ENCODE measurements around the gene APBB3. TPM values are rescaled to one million over a fixed set of nuclear protein-coding genes. Genes with fewer than 3 reads are reported as not detected.
"Not testable (repeated sequence)": the region's sequence is repeated elsewhere in the genome, so short reads cannot be mapped to it uniquely, and the experiment has no call there.

APBB3 gene
- total RNA-seq, 4 donors from 2014 or later, result 43.7 to 70.8 (median 48.4) TPM

DNA sequence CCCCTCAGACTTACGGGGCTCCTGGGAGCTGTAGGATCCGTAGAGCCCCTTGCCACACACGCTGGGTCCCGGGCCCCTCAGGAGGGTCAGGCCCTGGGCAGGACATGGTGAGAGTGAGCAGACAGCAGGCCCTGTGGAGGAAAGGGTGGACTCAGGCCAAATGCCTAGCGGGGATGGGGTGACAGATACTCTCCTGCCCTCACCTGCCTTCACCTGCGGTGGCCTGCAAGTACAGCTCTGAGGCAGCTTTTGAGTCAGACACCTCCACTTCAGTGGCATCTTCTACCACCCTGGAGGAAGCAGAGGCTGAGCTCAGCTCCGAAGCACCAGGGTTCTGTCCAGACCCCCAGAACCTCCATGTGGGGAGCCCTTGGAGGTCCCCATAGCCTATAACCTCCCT, 26.5 kb upstream of the APBB3 start:
- 78 to 84% methylated on average over 7 of the region's 7 CpGs for WGBS, 2 donors
- no peaks in the 10 kb centered on the region for H3K27me3 ChIP-seq
- H3K4me1 ChIP-seq, result peaks cover 0 to 32% (median 8%) of the 10 kb centered on the region in 4 donors
- TF ChIP-seq EP300 (IDR thresholded peaks at IDR 0.05) (no peak), POLR2A (IDR thresholded peaks at IDR 0.05) (no peak), CTCF (IDR thresholded peaks at IDR 0.05) (no peak)
- no peaks in the 10 kb centered on the region for H3K36me3 ChIP-seq
- H3K9me3 ChIP-seq, result no peaks in the 10 kb centered on the region
- H3K4me3 ChIP-seq, result no peak overlapping the region
- no peak overlapping the region for H3K27ac ChIP-seq
- DNase-seq (ENCODE audit: low spot score in 2 of 2), result no peak

GRCh38 chr5:140588311-140589070, 24.1 kb upstream of the APBB3 start:
- no peaks in the 10 kb centered on the region for H3K27me3 ChIP-seq
- TF ChIP-seq CTCF (IDR thresholded peaks at IDR 0.05) (no peak), EP300 (IDR thresholded peaks at IDR 0.05) (peak in 1 of 2 donors; percentile 23)
- 42 to 47% methylated on average over 5 of the region's 5 CpGs for WGBS, 2 donors
- peak overlapping the region in 2 of 4 donors; percentile 36 to 55 for H3K27ac ChIP-seq
- H3K36me3 ChIP-seq, result no peaks in the 10 kb centered on the region
- H3K9me3 ChIP-seq, result no peaks in the 10 kb centered on the region
- H3K4me1 ChIP-seq, result peaks cover 0 to 19% (median 8%) of the 10 kb centered on the region in 4 donors
- no peak overlapping the region for H3K4me3 ChIP-seq
- DNase-seq (ENCODE audit: low spot score in 2 of 2), result no peak

- no peak overlapping the region for H3K27ac ChIP-seq
- DNase-seq (ENCODE audit: low spot score in 2 of 2), result no peak
- H3K36me3 ChIP-seq, result no peaks in the 10 kb centered on the region
- H3K27me3 ChIP-seq, result no peaks in the 10 kb centered on the region
- no peak for TF ChIP-seq POLR2A (IDR thresholded peaks at IDR 0.05)
- no peak for TF ChIP-seq EP300 (IDR thresholded peaks at IDR 0.05)
- no peak for TF ChIP-seq CTCF (IDR thresholded peaks at IDR 0.05)
- 81 to 86% methylated on average over 1 of the region's 1 CpG for WGBS, 2 donors
- H3K4me3 ChIP-seq, result no peak overlapping the region
- peaks cover 0 to 6% (median 0%) of the 10 kb centered on the region in 4 donors for H3K9me3 ChIP-seq
- peaks cover 0 to 19% (median 8%) of the 10 kb centered on the region in 4 donors for H3K4me1 ChIP-seq
Measured at GRCh38 chr5:140587495-140587894, 23.1 kb upstream of the APBB3 start.

DNA sequence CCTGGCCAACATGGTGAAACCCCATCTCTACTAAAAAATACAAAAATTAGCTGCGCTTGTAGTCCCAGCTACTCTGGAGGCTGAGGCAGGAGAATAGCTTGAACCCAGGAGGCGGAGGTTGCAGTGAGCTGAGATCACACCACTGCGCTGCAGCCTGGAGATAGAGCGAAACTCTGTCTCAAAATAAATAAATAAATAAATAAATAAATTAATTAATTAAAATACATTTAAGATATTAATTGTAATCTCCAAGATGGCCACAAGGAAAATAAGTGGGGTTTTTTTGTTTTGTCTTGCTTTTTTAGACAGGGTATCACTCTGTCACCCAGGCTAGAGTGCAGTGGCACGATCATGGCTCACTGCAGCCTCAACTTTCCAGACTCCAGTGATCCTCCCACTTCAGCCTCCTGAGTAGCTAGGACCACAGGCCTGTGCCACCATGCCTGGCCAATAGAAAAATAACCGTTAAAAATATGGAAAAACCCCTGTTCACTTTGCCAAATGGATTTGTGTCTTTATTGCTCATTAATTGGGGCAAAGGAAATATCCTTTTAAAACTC, 14.9 kb upstream of the APBB3 start:
- H3K36me3 ChIP-seq, result not testable (repeated sequence)
- 91 to 92% methylated on average over 6 of the region's 6 CpGs for WGBS, 2 donors

GRCh38 chr5:140576776-140577201, 12.4 kb upstream of the APBB3 start:
- peaks cover 0 to 24% (median 3%) of the 10 kb centered on the region in 4 donors for H3K4me1 ChIP-seq
- no peak overlapping the region for H3K4me3 ChIP-seq
- no peaks in the 10 kb centered on the region for H3K27me3 ChIP-seq
- no peak for DNase-seq (ENCODE audit: low spot score in 2 of 2)
- H3K9me3 ChIP-seq, result no peaks in the 10 kb centered on the region
- no peak for TF ChIP-seq CTCF (IDR thresholded peaks at IDR 0.05)
- TF ChIP-seq POLR2A (IDR thresholded peaks at IDR 0.05), result no peak
- TF ChIP-seq EP300 (IDR thresholded peaks at IDR 0.05), result no peak
- peak overlapping the region in 1 of 4 donors; percentile 56 for H3K27ac ChIP-seq
- 26 to 31% methylated on average over 2 of the region's 2 CpGs for WGBS, 2 donors
- no peaks in the 10 kb centered on the region for H3K36me3 ChIP-seq

More for the DNA sequence above, 14.9 kb upstream of the APBB3 start:
- not testable (repeated sequence) for H3K27ac ChIP-seq; H3K9me3 ChIP-seq; H3K27me3 ChIP-seq; H3K4me3 ChIP-seq; DNase-seq (ENCODE audit: low spot score in 2 of 2)
- peaks cover 0 to 17% (median 3%) of the 10 kb centered on the region in 4 donors for H3K4me1 ChIP-seq

Data from tibial nerve (tissue), 4 donors.